ENCODE results near the gene ISCA2.

Gene ISCA2

DNA sequence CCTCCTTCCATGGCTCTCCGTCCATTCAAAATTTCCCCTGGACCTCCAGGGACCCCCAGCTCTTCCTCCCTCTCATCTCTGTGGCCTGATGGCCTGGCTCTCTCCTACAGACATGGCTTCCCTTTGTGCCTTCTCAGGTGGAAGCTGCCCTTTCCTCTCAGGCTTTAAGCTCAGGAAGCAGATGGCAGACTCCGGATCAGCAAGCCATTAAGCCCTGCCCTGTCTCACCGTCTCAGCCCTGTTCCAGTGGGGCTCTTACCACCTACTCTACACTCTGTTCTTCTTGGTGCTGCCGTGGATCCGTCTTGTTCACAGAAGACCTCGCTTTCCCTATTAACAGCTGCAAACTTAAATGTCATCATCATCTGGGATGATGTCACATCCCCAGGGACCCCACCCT lies 33.6 kb upstream of the ISCA2 start:
- TF ChIP-seq CTCF (IDR thresholded peaks at IDR 0.05; ENCODE audit: borderline replicate concordance, control extremely low read depth, extremely low read depth, insufficient read depth, missing control alignments) = no peak
- no peak for DNase-seq (ENCODE audit: low spot score)
- in situ Hi-C loops (cut with MboI; ENCODE audit: low sequenced_read_pairs, unreplicated experiment) = no loop called here

DNA sequence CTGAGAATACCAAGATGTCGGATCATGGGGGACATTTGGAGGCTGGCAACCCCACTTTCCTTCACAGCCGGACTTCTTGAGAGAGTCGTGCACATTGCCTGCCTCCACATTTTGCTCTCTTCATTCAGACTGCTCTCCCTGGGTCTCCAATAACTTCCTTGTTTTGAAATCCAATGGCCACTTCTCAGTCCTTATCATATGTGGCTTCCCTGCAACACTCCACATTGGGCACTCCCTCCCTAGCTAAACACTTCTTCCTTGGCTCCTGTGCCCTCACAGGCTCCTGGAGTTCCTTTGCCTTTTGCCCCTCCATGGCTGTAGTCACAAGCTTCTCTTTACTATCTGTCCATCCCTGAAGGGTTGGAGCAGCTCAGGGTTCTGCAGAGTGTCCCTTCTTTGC lies 30.6 kb upstream of the ISCA2 start:
- no peak for DNase-seq (ENCODE audit: low spot score)
- no peak for TF ChIP-seq CTCF (IDR thresholded peaks at IDR 0.05; ENCODE audit: borderline replicate concordance, control extremely low read depth, extremely low read depth, insufficient read depth, missing control alignments)
- in situ Hi-C loops (cut with MboI; ENCODE audit: low sequenced_read_pairs, unreplicated experiment) = no loop called here

DNA sequence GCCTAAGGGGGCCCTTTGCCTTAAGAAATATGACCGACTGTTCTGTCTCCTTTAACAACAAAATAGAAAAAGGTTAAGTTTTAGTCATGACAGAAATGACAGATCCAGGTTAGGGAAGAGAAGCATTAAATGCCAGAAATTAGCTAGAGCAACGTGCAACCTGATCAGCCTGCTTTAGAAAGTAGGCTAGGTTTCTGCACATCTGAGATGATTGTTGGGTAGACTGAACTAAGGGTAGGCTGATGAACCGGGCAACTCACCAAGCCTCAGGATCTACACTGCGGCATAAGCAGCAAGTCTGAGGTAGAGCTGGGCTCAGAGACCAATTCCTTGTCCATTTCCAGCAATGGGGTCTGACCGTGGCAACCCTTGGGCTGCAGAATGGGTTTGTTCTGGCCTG lies 29.9 kb upstream of the ISCA2 start:
- no peak for DNase-seq (ENCODE audit: low spot score)
- in situ Hi-C loops (cut with MboI; ENCODE audit: low sequenced_read_pairs, unreplicated experiment) = no loop called here
- no peak for TF ChIP-seq CTCF (IDR thresholded peaks at IDR 0.05; ENCODE audit: borderline replicate concordance, control extremely low read depth, extremely low read depth, insufficient read depth, missing control alignments)

DNA sequence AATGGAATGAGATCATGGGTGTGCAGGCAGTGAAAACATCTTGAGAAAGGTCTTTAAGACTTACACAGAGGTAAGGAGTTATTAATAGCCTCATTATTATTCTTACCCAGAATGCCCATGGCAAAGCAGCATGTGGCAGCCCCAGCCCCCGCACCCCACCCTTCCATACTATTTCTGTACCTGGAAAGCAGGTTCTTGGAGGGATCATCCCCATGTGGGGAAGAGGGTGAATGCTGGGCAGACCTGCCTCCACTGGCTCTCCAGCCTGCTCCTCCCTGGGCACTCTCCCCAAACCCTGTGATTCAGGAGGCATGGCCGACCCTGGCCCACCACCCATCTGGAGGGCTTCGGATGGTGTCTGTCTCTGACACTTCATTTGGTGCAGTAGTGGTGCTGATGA lies 28.8 kb upstream of the ISCA2 start:
- no peak for DNase-seq (ENCODE audit: low spot score)
- in situ Hi-C loops (cut with MboI; ENCODE audit: low sequenced_read_pairs, unreplicated experiment) = no loop called here
- no peak for TF ChIP-seq CTCF (IDR thresholded peaks at IDR 0.05; ENCODE audit: borderline replicate concordance, control extremely low read depth, extremely low read depth, insufficient read depth, missing control alignments)

GRCh38 chr14:74465335-74465734 lies 28.2 kb upstream of the ISCA2 start:
- no peak for DNase-seq (ENCODE audit: low spot score)

DNA sequence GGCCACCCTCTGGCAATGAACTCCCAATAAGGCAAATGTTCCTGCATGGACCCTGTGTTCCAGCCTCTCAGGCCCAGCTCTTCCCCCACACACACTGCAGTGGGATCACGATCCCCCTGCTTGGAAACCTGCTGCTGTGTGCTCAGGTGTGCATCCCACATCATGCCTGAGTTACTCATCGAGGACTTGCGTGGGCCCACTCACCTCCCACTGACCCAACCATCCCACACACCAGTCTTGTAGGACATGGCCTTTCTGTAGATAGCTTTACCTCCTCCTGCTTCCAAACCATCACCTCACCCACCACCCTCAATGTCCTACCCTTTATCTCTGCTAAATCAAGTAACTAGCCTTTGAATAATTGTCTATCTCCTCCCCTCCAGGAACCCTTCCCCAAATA lies 25.1 kb upstream of the ISCA2 start:
- in situ Hi-C loops (cut with MboI; ENCODE audit: low sequenced_read_pairs, unreplicated experiment) = no loop called here
- DNase-seq (ENCODE audit: low spot score) = no peak
- TF ChIP-seq CTCF (IDR thresholded peaks at IDR 0.05; ENCODE audit: borderline replicate concordance, control extremely low read depth, extremely low read depth, insufficient read depth, missing control alignments) = no peak

More at GRCh38 chr14:74465335-74465734, 28.2 kb upstream of the ISCA2 start:
- in situ Hi-C loops (cut with MboI; ENCODE audit: low sequenced_read_pairs, unreplicated experiment) = no loop called here
- TF ChIP-seq CTCF (IDR thresholded peaks at IDR 0.05; ENCODE audit: borderline replicate concordance, control extremely low read depth, extremely low read depth, insufficient read depth, missing control alignments) = no peak

Data from GM13976 (cell line).